ENCODE data around the gene RBM6. TPM values are rescaled to one million over a fixed set of nuclear protein-coding genes. Genes with fewer than 3 reads are reported as not detected.
"Not testable (repeated sequence)": the region's sequence is repeated elsewhere in the genome, so short reads cannot be mapped to it uniquely, and the experiment has no call there.

Gene RBM6
- total RNA-seq, 4 donors from 2014 or later, result 62.3 to 137 (median 88.4) TPM

- no peak for TF ChIP-seq CTCF (IDR thresholded peaks at IDR 0.05)
- ATAC-seq (ENCODE audit: low FRiP score) (no peak), DNase-seq (ENCODE audit: low spot score) (no peak)
These were observed 29.4 kb upstream of the RBM6 start for GRCh38 chr3:49910409-49911123.

GRCh38 chr3:49911124-49911420 lies 28.9 kb upstream of the RBM6 start:
- TF ChIP-seq CTCF (IDR thresholded peaks at IDR 0.05), result no peak
- ATAC-seq (ENCODE audit: low FRiP score) (no peak), DNase-seq (ENCODE audit: low spot score) (no peak)

GRCh38 chr3:49911611-49912010 lies 28.3 kb upstream of the RBM6 start:
- ATAC-seq (ENCODE audit: low FRiP score) (no peak), DNase-seq (ENCODE audit: low spot score) (no peak)
- no peak for TF ChIP-seq CTCF (IDR thresholded peaks at IDR 0.05)

- ATAC-seq (ENCODE audit: low FRiP score) (no peak), DNase-seq (ENCODE audit: low spot score) (no peak)
- no peak for TF ChIP-seq CTCF (IDR thresholded peaks at IDR 0.05)
These were observed 27.1 kb upstream of the RBM6 start for GRCh38 chr3:49912881-49913281.

GRCh38 chr3:49914906-49915305 lies 25.0 kb upstream of the RBM6 start:
- no peak for ATAC-seq (ENCODE audit: low FRiP score)
- DNase-seq (ENCODE audit: low spot score), result no peak
- TF ChIP-seq CTCF (IDR thresholded peaks at IDR 0.05), result no peak

- no peak for DNase-seq (ENCODE audit: low spot score)
- TF ChIP-seq CTCF (IDR thresholded peaks at IDR 0.05), result no peak
- peak; percentile 39 for ATAC-seq (ENCODE audit: low FRiP score)
These were observed 23.3 kb upstream of the RBM6 start for GRCh38 chr3:49916686-49917085.

- not testable (repeated sequence) for DNase-seq (ENCODE audit: low spot score); ATAC-seq (ENCODE audit: low FRiP score)
These were observed 22.0 kb upstream of the RBM6 start for GRCh38 chr3:49917806-49918590.

All from omental fat pad (tissue), 4 donors.